HG02938 (cell line): Measurements from ENCODE around the gene RNF32.
"Not testable (repeated sequence)": the region's sequence is repeated elsewhere in the genome, so short reads cannot be mapped to it uniquely, and the experiment has no call there.

Experiments
- ATAC-seq: cut with Tn5 transposase; IDR thresholded peaks from one replicate; pipeline ENCODE4 v1.9.1; 2021; ENCODE audit warnings: mild to moderate bottlenecking, moderate library complexity; ENCODE audit not compliant: unreplicated experiment

RNF32 gene

GRCh38 chr7:156614434-156615264, 25.9 kb upstream of the RNF32 start:
- ATAC-seq = no peak

- ATAC-seq = no peak
Observed at GRCh38 chr7:156616269-156617202, 24.0 kb upstream of the RNF32 start.

DNA sequence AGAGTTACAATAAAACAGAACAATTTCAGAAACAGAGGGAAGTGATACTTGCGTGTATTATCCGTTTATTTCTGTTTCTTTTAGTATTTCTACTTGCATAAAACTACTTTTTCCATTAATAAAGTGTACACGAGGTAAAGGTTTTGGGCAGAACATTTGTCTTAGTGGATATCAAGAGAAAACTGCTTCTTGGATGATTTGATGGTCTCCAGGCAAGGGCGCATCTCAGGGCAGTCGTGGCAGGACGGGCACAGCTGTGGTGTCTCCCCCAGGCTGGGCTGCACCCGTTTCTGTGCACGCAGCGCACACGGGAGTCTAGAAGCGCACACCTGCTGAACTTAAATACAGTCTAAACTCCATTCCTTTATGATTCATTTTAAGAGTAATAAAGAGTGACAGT, 23.4 kb upstream of the RNF32 start:
- ATAC-seq = no peak

DNA sequence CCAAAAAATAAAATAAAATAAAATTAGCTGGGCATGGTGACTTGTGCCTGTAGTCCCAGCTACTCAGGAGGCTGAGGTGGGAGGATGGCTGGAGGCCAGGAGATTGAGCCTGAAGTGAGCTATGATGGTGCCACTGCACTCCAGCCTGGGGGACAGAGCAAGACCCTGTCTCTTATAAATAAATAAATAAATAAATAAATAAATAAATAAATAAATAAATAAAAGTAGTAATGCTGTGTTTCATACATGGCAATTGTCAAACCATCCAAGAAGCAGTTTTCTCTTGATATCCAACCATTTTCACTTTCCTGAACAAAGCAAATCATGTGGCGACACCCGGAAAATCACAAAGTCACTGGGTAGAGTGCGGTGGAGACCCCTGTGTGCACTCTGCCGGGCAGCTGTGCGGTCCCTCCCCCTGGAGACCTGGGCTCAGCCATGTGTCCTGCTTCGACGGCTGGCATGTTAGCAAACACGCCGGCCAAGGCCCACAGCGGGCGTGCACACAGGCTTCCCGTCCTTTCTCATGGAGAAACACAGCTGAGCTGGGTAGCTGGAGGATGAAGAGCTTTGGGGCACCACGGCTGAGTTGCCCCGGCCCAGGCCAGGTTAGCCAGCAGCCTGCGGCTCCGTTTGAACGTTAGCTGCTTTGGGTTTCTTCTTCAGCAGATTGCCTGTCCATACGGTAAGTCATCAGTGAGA, 22.3 kb upstream of the RNF32 start:
- ATAC-seq = no peak

GRCh38 chr7:156618780-156619367, 21.7 kb upstream of the RNF32 start:
- ATAC-seq = no peak

- ATAC-seq = not testable (repeated sequence)
Observed at GRCh38 chr7:156619488-156620290, 20.9 kb upstream of the RNF32 start.

GRCh38 chr7:156620291-156620675, 20.3 kb upstream of the RNF32 start:
- ATAC-seq = no peak

GRCh38 chr7:156621652-156622051, 18.9 kb upstream of the RNF32 start:
- ATAC-seq = no peak

DNA sequence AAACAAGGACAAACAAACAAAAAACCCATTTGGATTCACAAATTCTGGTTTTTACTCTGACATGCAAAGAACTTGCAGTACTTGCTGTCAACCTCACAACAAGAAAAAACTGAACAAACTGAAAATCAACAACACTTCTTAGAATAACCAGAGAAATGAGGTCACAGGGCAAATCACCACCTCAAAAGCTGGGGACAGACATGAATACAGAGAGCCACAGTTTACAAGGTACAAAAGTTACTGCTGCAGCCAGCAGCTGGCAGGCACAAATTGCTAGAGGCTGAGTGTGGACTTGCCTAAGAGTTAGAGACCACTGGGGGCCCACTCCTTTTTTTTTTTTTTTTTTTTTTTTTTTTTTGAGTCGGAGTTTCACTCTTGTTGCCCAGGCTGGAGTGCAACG, 15.0 kb upstream of the RNF32 start:
- no peak for ATAC-seq

DNA sequence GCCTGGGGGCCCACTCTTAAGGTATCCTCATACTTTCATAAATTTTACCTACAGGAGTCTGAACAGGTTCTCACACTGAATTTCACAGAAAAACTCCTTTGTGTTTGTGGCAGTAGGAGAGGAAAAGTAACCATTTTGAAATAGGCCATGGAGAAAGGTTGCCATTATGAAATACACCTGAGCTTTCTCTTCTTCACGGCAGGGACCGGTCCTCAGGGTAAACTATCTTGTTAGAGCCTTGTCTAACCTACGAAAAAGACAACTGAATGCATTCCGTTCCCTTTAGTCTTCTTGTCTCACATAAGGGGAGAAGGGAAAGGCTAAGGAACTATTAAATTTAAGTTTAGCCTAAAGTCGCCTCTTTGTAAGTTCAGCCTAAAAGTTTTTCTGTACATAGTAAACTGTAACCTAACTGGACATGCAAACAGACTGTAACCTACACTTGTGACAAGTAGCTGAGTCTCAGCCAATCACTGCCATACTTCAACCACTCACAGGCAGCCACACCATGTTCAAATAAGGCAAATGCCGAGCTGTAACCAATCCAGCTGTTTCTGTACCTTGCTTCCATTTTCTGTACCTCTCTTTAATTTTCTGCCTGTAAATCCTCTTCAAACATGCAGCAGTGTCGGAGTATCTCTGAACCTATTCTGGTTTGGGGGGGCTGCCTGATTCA, 14.2 kb upstream of the RNF32 start:
- ATAC-seq = no peak

DNA sequence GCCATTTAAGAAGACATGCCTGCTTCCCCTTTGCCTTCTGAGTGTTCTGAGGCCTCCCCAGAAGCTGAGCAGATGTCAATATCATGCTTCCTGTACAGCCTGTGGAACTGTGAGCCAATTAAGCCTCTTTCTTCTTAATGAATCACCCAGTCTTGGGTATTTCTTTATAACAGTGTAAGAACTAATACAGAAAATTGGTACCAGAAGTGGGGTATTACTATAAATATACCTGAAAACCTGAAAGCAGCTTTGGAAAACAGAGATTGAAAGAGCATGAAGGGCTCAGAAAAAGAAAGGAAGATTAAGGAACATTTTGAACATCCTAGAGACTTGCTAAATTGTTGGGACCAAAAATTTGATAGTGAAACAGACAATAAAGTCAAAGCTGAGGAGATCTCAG, 12.0 kb upstream of the RNF32 start:
- no peak for ATAC-seq

GRCh38 chr7:156629873-156630272, 10.7 kb upstream of the RNF32 start:
- ATAC-seq = no peak

DNA sequence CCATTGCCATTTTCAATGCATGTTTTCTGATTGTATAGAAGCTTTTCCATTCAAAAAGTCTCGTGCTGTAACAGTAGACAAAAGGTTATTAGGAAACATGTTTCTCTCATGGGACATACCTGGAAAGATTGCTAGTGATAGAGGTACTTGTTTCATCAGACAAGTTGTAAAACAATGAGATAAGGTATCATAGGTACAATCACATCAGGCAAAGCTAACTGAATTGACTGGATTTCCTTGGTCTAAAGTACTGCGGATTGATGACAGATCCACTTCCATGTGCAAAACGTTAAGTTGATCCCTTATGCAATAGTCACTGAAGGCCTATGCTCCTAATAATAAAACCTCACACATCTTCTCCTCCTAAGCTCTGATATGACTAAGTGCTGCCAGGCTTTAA, 6.5 kb upstream of the RNF32 start:
- ATAC-seq = no peak

GRCh38 chr7:156635529-156636385, 4.8 kb upstream of the RNF32 start:
- ATAC-seq = no peak

- ATAC-seq = not testable (repeated sequence)
Observed at GRCh38 chr7:156637093-156637492, 3.5 kb upstream of the RNF32 start.

GRCh38 chr7:156638443-156639077, 2.0 kb upstream of the RNF32 start:
- no peak for ATAC-seq

DNA sequence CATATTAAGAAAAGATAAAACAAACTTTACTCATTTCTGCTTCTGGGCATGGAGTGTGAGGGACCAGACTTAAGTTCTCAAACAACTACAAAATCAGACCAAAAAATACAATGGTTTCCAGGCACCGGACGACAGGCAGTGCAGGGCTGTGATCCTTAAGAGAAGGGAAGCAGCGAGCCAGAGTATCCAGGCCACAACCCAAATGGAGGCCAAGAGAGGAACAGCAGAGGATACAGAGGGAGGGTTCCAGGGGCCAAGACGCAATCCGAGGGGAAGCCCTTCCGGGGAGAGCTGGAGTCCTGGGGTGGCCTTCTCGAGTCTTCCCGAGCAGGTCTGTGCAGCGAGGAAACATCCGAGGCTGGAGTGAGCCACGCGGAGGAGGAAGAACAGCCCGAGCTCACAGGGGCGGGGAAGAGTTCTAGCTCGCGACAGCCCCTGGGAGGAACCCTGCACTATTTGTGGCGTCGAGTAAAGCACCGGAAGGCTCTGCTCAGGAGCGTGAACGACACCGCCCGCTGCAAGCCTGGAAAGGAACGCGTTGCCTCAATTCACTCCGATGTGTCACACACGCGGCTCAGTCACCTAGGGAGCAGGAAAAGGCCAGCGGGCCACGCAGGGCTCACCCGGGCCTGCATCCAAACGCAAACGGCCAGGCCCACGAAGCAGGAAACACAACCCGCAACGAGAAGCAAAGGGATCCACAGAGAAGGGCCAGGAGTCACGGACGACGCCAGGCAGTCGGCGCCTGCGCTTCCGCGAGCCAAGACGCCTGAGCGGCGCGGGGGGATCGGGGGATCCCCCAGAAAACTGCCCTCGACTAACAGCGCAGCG, 933 bp upstream of the RNF32 start:
- ATAC-seq = peak; percentile 0
